Nucleus accumbens (tissue), 56 donors: ENCODE results near the gene GPATCH11.

Source experiments
- DNase-seq, 56 donors: peaks; one replicate each; lab custom pipeline; 2025; lab: John Stamatoyannopoulos, UW

Gene GPATCH11

DNA sequence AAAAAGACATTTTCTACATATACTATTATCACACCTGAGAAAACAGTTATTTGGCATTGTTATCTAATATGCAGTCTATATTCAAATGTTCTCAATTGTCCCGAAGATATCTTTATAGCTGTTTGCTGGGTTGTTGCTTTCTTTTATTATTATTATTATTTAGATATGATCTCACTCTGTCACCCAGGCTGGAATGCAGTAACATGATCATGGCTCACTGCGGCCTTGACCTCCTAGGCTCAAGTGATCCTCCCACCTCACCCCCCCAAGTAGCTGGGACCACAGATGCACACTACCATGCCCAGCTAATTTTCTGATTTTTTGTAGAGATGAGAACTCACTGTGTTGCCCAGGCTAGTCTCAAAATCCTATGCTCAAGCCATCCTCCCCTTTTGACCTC is 19.9 kb downstream of the GPATCH11 start:
- DNase-seq: no peak

DNA sequence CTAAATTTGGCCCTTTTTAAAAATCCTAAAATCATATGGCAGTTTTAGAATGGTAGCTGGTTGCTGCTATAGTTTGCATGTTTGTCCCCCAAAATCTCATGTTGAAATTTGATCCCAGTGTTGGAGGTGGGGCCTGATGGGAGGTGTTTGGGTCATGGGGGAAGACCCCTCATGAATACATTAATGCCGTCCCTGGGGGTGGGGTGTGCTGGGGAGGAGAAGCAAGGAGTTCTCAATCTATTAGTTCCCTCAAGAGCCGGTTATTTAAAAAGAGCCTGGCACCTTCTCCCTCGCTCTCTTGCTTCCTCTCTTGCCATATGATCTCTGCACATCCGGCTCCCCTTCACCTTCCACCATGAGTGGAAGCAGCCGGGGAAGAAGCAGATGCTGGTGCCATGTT is 20.8 kb downstream of the GPATCH11 start:
- DNase-seq: no peak

DNA sequence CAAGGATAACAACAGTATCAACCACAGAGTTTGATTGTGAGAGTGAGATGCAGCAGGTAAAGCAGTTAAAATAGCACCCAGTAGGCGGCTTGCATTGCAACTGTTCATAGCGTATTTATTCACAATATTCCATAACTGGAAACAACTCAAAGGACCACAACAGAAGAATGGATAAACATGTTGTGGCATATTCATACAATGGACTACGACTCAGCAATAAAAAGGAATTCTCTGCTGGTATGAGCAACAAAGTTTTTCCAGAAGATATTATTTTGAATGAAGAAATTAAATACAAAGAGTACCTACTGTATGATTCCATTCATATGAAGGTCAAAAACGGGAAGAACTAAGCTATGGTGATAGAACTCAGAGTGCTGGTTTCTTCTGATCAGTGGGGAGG is 25.2 kb downstream of the GPATCH11 start:
- no peak for DNase-seq

DNA sequence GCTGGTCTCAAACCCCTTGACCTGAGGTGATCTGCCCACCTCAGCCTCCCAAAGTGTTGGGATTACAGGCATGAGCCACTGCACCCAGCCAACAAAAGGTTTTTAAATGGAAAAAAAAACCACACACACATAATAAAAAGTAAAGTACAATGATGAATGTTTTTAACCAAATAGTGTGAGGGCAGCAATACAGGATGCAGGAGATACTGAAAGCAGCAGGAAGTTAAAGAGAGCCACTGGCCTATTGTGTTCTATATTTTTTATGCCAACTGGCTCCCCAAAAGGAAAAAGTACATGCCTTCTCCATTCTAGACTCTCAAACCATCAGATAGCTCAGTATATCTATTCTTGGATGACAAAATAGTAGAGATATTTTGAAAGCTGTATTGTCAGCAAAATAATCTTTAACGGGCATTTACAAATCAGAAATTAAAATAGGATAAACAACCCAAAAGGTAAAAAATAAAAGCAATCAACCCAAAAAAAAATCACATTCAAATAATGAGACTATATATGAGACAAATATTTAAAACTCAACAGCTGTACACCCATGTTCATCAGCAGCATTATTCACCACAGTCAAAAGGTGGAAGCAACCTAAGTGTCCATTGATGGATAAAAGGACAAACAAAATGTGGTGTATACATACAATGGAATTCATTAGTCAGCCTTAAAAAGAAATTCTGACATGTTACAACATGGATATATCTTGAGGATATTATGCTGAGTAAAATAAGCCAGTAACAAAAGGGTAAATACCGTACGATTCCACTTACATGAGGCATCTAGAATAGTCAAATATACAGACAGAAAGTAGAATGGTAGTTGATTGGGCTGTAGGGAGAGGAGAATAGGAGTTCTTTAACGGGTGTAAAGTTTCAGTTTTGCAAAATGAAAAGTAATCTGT is 26.2 kb downstream of the GPATCH11 start:
- no peak for DNase-seq

DNA sequence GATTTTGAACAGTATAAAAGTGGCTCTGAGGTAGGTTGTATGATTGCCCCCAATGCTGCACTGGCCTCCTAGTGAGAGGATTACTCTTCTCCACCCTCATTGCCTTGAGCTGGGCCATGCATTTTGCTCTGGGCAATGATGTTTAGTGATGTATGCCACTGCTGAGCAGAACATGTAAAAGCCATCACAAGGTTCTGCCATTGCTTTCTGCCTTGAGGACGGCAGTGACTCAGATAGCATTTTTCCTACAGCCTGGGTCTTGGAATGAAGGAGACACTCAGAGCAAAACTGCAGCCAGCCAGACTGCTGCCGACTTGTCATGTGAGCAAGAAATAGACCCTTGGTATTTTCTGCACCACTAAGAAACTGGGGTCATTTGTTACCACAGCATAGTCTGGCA is 27.6 kb downstream of the GPATCH11 start:
- no peak for DNase-seq

DNA sequence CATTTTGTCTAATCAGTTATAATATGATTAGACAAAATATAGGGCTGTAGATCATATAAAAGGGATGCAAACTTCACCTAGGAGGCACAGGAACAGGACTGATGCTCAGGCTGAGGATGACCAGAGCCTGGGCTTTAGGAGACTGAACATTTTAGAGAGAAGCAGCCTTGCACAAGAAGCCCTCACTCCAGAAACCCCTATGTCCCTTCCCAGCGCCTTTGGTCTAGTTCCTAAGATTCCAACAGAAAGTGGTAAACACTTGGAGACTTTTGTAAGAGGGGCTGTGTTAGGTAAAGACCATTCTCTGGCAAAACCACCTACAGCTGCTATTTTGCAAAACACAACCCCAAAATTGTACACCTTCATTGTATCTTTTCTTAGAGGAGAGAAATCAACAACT is 33.2 kb downstream of the GPATCH11 start:
- DNase-seq: no peak

DNA sequence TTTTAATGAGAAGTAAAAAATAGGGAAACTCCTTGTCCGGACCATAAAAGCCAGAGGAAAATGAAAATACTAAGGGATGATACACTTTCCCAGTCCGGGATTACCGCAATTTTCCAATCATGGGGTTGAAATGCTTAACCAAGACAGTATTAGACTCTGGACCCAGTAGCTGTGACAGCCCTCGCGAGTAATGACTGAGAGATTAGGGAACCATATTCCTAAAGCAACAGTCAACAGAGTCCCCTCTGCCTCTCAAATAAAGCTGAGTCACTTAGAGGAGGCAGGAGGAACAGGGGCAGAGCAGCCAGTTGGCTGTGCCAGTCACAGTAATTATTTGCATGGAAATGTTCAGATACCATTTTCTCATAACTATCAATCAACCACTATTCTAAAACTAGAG is 34.8 kb downstream of the GPATCH11 start:
- DNase-seq: no peak

GRCh38 chr2:37125416-37125815 is 41.1 kb downstream of the GPATCH11 start:
- DNase-seq: no peak

DNA sequence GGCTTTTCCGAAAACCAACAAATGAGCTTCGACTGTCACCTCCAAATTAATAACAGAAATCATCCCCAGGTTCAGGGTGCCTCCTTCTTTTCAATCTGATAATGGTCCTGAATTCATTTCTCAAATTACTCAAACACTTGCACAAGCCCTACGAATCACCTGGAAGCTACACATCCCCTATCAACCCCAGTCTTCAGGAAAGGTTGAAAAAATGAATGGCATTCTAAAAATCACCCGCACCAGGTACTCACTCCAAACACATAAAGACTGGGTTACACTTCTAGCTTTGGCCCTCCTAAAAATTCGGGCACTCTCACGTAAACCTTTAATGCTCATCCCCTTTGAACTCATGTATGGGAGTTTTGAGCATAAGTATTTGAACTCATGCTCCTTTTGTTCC is 48.6 kb downstream of the GPATCH11 start:
- DNase-seq: no peak

DNA sequence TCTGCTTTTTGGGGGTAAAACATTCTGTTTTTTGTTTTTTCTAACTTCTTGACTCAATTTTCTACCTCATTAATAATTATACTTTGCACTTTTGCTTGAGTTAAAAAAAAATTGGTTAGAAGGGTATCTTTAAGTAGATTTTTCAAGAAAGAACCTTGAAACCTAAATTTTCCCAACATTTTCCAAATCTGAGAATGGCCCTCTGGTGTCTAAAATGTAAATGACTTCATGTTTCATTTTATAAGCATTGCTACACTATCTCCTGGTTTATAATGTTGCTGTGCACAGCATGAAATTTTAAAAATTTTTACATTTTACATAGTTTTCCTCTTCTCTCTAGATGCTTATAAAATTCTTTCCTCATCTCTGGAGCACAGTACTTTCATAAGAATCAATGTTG is 58.2 kb downstream of the GPATCH11 start:
- no peak for DNase-seq

DNA sequence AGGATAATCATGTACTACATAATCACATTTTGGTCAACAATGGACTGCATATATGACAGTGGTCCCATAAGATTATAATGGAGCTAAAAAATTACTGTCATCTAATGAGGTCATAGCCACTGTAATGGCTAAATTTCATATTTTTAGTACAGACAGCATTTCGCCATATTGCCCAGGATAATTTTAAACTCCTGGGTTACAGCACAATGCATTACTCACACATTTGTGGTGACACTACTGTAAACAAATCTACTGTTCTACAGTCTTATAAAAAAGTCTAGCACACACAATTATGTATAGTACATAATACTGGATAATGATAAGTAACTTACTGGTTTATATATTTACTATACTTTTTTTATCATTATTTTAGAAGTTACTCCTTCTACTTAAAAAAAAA is 59.7 kb downstream of the GPATCH11 start:
- DNase-seq: no peak

GRCh38 chr2:37146062-37146461 is 61.7 kb downstream of the GPATCH11 start:
- DNase-seq: no peak

DNA sequence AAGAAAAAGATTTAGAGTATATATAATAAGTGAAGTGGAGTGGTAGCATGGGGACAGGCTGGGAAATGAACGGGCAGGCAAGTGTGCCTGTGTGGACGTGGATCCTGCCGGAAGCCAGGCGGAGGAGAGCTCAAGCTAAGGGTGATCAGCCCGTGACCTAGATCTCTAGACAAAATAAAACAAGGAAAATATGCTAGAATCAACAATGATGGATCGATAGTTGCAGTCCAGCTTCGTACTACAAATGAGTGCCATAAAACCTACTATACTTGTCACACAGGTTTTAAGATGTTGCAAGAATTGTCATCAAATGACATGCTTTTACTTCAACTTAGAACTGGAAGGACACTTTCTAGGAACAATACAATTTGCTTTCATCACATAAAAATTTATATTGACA is 64.0 kb downstream of the GPATCH11 start:
- no peak for DNase-seq
